Fibroblast of skin of right quadriceps (primary cell): ENCODE results near the gene CAVIN1.
"Not testable (repeated sequence)": the region's sequence is repeated elsewhere in the genome, so short reads cannot be mapped to it uniquely, and the experiment has no call there.

ENCODE experiments used
- DNase-seq: peaks from one replicate; pipeline ENCODE4 v3.0.0-alpha.2; 2013

Gene CAVIN1

DNA sequence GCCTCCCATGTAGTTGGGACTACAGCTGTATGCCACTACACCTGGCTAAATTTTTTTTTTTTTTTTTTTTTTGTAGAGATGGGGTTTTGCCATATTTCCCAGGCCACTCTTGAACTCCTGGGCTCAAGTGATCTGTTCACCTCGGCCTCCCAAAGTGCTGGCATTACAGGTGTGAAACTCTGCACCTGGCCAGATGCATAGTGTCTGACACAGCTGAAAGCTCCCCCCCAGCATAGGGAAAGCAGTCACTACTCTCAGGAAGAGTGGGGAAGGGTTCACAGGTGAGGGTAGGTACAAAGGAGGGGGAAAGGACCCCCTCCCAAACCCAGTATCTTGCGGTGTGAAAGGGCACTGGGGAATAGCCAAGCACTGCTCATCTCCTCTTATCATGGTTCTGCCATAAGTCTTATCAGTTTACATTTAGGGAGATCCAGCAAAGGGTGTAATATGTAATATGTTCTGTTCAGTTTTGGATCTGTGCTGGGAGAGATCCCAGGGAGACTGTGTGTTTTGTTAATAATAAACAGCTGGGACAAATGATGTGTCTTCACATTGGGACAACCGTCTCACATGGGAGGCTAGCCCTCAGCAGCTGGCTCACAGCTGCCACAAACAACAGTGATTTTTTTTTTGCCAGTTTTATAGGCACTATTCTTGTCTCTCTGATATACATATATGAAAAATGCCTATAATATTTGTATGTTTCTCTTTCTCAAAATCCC, 6.8 kb upstream of the CAVIN1 start:
- DNase-seq = no peak

- DNase-seq = peak; percentile 99
Observed at GRCh38 chr17:42428141-42428944, 5.3 kb upstream of the CAVIN1 start.

DNA sequence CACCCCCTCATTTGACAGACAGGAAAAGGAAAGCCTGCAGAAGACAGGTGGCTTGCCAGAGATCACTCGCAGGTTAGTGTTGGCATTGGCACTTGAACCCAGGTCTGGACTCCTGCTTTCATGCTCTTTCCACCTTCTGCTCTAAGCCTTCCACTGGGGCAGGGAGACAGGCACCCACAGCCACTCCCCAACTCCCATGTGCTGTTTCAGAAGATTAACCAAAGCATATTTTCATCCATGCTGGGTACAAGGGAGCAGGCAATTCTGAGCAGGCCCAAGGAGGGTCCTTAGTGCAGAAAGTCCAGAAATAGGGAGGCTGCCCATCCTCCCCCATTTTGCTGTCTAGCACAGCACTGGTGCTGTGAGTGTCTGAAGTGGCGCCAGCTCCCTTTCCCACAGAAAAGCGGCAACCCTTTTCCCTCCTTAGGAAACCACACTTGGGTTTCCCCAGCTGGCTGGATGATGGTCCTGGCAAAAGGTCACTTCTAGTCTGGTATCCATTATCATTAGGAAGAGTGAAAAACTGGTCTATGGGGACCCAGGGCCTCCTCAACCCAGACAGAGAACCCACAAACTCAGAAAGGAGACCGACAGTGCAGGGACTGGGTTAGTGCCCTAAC, 2.0 kb upstream of the CAVIN1 start:
- DNase-seq = peak; percentile 46

DNA sequence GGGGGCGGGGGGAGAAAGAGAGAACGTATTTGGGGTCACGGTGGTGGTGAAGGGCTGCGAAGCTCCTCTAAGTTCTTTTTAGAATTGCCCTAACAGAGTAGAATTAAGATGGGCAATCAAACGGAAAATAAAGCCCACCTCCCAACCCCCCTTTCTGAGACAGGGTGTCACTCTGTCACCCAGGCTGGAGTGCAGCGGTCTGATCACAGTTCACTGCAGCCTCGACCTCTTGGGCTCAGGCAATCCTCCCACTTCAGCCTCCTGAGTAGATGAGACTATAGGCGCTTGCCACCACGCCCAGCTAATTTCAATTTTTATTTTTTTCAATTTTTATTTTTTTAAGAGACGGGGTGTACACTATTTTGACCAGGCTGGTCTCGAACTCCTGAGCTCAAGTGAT, 710 bp upstream of the CAVIN1 start:
- DNase-seq = no peak

GRCh38 chr17:42422412-42422957, 571 bp downstream of the CAVIN1 start:
- DNase-seq = no peak

GRCh38 chr17:42421507-42422338, 1.3 kb downstream of the CAVIN1 start:
- DNase-seq = peak; percentile 73

GRCh38 chr17:42421136-42421506, 1.9 kb downstream of the CAVIN1 start:
- no peak for DNase-seq

- not testable (repeated sequence) for DNase-seq
Observed at GRCh38 chr17:42417981-42418380, 5.1 kb downstream of the CAVIN1 start.

GRCh38 chr17:42414704-42415409, 8.2 kb downstream of the CAVIN1 start:
- DNase-seq = no peak

DNA sequence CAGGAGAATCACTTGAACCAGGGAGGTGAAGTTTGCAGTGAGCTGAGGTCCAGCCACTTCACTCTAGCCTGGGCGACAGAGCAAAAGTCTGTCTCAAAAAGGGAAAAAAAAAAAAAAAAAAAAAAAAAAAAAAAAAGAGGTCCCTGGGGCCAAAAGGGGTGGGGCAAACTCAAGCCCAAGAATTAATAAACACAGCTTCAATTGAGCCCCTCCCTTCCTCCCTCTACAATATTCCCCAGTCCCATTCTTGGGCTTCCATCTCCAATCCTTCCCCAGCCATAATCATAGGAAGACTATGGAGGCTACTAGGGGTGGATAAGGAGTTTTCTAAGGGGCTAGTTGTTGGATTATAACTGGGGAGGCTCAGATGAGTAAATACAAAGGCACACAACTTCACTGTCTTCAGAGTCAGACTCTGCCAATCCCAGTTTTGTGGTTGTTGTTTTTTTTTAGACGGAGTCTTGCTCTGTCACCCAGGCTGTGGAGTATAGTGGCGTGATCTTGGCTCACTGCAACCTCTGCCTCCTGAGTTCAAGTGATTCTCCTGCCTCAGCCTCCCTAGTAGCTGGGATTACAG, 9.5 kb downstream of the CAVIN1 start:
- DNase-seq = no peak

- DNase-seq = no peak
Observed at GRCh38 chr17:42411905-42412679, 11.0 kb downstream of the CAVIN1 start.

- no peak for DNase-seq
Observed at GRCh38 chr17:42411361-42411760, 11.7 kb downstream of the CAVIN1 start.

DNA sequence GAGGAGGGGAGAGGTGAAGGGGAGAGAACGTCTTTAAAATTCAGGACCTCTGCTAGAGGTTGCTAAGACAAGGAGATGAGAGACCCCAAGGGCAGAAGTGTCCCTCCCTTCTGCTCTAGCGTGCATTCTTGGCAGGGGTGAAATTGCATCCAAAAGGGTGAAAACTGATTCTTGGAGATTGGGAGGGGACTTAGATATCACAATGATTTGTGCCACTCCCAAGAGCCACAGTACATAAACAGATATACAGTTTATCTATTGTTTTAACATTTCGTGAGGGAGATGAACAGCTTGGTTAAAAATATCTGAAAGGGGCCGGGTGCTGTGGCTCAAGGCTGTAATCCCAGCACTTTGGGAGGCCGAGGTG, 12.8 kb downstream of the CAVIN1 start:
- DNase-seq = no peak

DNA sequence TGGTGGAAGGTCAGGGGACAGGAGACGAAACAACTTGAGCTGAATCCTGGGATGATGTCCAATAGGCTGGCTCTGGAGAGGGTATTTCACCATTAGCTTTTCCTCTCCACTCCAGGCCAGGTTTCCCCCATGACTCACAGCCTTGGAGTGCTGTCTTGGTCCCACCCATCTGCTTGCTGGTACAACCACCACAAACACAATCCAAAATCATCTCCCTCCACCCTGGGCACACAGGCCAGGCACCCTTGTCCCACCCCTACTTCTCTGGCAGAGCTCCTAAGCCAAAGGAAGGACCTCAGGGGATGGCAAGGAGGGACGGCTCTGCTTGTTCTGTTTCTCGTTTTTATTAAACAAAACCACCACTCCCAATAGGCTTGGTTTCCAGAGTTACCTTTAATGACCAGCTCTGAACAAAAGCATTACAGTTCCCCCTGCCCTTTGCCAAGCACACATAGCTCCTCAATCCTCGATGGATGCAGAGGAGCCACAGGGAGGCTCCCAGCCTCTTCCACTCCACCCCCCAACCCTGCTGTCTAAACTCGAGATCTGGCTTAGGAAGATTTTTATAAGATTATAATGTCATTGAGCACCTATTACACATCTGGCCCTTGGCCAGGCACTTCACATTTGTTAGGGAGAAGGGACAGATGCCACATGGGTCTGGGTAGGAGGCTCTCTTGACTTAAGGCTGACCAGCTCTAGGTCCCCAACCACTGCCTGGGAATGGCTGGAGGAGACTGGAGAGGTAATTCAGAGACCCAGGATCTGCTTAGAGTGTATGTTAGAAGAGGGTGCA, 13.3 kb downstream of the CAVIN1 start:
- peak; percentile 81 for DNase-seq

DNA sequence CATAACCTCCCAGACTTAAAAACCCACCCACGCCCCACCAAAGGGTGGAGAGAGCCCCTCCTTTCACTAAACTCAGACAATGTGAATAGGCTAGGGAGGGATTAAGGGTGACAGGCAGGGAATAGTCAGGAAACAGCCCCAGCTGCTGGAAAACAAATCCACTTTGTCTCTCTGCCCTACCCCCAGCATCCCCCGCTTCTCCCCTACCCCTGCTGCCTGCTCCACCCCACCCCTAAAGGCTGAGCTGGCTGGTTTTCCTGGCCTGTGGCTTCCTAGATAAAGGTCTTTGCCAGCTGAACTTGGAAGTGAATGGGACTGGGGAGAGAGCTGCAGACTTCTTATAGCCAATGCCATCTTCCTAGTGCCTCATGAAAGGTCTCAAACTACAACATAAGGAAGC, 15.0 kb downstream of the CAVIN1 start:
- no peak for DNase-seq

DNA sequence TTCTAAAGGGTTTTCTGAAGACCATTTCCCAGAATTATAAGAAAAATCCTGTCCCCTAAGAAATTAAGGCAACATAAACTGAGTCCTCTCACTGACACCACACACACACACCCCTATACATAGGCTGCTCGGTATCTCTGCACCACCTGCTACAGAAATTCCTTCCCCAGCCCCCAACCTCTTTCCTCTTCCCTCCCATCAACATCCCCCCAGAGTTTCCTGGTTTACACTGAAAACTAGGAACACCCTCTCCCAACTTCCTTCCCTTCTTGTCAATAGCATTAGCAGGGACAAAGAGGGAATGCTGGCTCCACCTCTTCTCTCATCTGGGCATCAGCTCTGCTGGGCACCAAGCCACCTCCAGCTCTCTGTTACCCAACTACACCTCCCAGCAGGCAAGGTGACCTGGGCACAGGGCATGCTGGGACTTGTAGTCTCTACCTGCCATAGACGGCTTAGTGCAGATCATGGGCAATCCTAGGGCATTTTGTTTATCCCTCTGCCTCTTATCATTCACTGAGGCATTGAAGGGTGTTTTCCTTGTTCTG, 15.7 kb downstream of the CAVIN1 start:
- DNase-seq = no peak

DNA sequence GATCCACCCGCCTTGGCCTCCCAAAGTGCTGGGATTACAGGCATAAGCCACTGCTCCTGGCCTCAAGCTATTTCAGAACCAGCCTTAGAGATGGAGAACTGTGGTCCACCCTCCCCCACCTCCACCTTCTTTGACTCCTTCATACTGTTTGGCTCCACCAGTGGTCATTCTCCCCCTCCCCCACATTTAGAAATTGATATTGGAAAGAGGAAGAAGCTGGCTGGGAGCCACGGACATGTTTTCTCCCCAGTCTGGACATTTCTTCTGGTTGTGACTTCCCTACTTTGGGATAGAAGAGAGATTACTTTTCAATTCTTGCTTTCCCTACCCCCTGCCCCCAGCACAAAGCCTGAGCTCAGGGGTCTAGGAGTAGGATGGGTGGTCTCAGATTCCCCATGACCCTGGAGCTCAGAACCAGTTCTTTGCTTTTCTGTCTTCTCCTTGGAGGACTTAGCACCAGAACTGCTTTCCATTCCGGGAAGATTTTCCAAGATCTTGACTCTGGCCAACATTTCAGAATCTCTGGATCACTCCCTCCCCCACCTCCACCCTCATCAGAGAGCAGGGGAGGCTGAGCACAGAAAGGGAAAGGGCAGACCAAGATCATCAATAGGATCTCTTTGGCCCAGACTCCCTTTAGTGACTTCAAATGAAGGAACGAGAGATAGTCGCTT, 16.3 kb downstream of the CAVIN1 start:
- no peak for DNase-seq

- peak; percentile 57 for DNase-seq
Observed at GRCh38 chr17:42405963-42406495, 17.0 kb downstream of the CAVIN1 start.

DNA sequence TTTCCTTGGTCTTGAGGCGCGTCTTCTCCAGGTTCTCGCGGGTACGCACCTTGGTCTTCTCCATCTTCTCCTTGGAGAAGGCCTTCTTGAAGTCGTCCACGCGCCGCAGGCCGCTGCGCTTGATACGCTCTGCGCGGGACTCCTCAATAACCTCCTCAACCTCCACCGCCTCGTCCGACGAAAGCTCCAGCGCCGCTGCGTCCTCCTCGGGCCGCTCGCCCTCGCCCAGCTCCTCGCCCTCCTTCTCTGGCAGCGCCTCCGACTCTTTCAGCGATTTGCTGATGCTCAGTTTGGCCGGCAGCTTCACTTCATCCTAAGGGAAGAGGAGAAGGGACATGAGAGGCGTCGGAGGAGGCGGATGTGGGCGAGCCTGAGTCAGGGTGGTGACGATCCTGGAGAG, 18.0 kb downstream of the CAVIN1 start:
- no peak for DNase-seq
